Heart left ventricle (tissue), 13 donors: ENCODE measurements around the gene SMPD3.

ENCODE experiments used
- CTCF ChIP-seq, 12 donors: fragments of 200-600 bp; sonication (generic) in 4 of 12; IDR thresholded peaks; one replicate each; pipeline versions ENCODE4 v1.5.0 to v1.8.0; 2018 to 2022; ENCODE audit warnings: antibody characterized with exemption in 12 of 12, mild to moderate bottlenecking in 5 of 12
- POLR2A ChIP-seq, 2 donors: fragments of 450-650 bp; IDR thresholded peaks; one replicate each; pipeline ENCODE4 v1.6.1; 2017; ENCODE audit warnings: antibody characterized with exemption in 2 of 2, mild to moderate bottlenecking in 2 of 2, moderate library complexity in 2 of 2
- donor health status: ischemic (EF 13 %, LVEDD 7.1; RV severe dilation, severe dysfunction).
- donor health status: DM: no; HTN: yes; CAD: no.
- donor health status: DM: no; HTN: no; CAD: no.
- donor health status: ischemic (EF 25% LVEDD 6.9; RV normal size, moderate dysfunction).
- donor health status: ischemic (EF 25% LVEDD 5.7; RV mildly dilated, moderate dysfunction).
- donor health status: ischemic (EF 35%, LVEDD 5.7; RV mildly dilated, moderate dysfunction).
- donor health status: nonischemic (EF 11% LVEDD 7.7; RV severe dilation, severe dysfunction).
- donor health status: DM: yes; HTN: yes; CAD: no.
- donor health status: PGD.
- donor health status: ischemic (EF 29% LVEDD 5.4; RV normal size, mild dysfunction).
- donor health status: nonischemic (EF 23%, LVEDD 6.1; RV moderate dilation, normal function).

- no peak for TF ChIP-seq POLR2A (IDR thresholded peaks at IDR 0.05)
- TF ChIP-seq CTCF (IDR thresholded peaks at IDR 0.05): no peak
These were observed 115.7 kb downstream of the SMPD3 start for GRCh38 chr16:68332411-68333121.
